ENCODE results near the gene IRS1.

IRS1 gene

DNA sequence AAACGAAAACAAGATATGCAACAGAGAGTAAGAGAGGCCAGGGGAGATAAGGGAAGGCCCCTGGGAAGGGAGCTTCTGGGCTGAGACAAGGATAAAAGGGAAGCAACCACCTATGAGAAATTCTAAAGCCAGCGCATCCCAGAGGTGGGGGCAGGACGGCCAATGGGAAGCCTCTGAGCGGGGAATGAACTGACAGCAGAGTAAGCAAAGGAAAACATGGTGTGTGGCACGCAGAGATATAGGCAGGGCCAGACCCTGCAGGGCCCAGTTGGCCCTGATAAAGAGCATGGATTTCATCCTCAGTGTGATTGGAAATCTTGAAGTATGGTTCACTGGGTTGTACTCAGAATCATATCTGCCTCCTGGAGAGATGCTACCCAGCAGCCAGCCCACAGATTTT, 78.7 kb downstream of the IRS1 start:
- DNase-seq, result no peak

DNA sequence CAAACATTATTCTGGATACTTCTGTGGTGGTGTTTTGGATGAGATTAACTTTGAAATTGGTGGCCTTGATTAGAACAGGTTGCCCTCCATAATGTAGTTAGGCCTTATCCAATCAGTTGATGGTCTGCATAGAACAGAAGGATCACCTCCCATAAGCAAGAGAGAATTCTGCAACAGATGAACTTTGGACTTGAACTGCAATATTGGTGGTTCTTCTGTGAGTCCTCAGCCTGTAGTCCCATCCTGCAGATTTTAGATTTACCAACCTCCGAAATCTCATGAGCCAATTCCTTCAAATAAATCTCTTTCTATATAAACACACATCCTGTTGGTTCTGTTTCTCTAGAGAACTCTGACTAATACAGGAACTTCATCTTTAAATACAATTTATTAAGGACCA, 81.9 kb downstream of the IRS1 start:
- no peak for DNase-seq

DNA sequence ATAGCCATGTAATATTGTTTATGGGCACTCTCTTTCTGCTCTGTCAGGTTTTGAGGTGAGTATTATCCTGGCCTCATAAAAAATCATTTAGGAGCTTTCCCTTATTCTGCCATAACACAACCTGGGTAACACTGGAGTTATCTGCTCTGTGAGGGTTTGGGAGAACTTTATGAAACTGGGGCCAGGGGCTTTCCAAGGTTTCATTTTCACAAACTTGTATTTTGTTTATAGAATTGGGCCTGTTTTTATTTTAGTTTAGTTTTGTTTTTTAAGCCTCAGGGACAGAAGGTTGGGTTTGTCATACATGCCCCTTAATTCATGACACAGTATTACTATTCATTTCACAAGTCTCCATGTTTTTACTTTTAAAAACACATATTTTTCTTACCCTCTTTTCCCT, 83.5 kb downstream of the IRS1 start:
- no peak for DNase-seq

DNA sequence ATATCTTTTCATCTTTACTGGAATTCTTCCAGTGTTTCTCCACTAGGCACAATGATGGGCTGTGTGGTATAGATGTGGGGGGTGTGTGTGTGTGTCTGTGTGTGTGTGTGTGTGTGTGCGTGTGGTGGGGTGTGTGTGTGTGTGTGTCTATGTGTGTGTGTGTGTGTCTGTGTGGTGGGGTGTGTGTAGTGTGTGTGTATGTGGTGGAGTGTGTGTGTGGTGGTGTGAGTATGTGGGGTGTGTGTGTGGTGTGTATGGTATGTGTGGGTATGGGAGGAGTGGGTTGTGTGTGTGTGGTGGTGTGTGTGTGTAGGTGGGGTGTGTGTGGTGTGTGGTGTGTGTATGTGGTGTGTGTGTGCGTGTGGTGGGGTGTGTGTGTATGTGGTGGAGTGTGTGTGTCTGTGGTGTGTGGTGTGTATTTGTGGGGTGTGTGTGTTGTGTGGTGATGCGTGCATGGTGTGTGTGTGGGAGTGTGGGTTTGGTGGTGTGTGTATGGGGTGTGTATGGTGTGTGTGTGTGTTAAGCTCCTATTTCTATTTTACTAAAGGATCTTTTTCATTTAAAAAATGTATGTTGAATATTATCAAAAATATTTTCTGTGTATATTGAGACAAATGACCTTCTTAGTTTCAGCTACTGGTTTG, 84.2 kb downstream of the IRS1 start:
- DNase-seq, result no peak

DNA sequence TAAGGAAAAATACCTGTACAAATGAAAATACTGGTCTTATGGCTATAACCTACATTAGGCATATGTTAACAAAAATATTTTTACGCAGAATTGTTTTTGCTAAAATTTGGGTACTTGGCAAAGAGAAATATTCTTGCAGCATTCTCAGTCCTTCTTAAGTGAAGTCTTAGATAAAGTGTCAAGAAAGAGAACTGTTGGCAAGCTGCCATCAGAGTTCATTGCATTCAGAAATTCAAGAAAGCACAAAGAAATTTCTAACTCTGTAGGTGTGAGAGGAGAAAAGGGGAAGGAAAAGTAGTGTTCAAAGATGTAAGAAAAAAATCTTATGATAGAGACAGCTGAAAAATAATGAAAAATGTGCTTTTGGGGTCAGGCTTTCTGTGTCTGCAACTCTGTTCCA, 86.7 kb downstream of the IRS1 start:
- DNase-seq, result no peak

DNA sequence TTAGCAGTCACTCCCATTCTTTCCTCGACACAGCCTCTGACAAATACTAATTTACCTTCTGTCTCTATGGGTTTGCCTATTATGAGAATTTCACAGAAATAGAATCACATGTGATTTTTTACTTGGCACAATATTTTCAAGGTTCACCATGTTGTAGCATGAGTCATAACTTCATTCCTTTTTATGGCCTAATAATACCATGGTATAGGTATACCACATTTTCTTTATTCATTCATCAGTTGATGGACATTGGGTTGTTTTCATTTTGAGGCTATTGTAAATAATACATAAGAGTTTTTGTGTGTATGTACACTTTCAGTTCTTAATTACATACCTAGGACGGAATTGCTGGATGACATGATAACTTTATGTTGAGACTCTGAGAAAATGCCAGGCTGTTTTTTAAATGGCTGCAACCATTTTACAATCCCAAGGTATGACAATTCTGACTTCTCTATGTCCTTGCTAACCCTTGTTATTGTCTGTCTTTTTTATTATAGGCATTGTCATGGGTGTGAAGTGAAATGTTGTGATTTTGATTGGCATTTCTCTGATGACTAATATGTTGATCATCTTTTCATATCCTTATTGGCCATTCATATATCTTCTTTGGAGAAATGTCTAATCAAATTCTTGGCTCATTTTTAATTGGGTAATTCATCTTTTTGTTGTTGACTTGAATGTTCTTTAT, 87.9 kb downstream of the IRS1 start:
- no peak for DNase-seq

DNA sequence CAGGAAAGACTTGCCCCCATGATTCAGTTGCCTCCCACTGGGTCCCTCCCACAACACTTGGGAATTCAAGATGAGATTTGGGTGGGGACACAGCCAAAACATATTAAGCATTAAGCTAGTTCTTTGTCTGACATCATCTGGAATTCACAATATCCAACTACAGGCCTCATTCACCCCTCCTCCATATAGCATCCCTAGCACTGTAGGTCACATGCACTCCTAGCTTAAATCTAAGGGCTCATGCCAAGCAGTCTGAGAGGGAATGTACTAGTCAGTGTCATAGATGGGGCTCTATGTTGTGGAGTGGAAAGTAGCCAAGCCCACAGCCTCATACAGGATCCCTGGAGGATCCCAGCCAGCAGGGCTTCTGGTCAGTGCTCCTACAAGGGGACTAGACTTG, 92.1 kb downstream of the IRS1 start:
- no peak for DNase-seq

DNA sequence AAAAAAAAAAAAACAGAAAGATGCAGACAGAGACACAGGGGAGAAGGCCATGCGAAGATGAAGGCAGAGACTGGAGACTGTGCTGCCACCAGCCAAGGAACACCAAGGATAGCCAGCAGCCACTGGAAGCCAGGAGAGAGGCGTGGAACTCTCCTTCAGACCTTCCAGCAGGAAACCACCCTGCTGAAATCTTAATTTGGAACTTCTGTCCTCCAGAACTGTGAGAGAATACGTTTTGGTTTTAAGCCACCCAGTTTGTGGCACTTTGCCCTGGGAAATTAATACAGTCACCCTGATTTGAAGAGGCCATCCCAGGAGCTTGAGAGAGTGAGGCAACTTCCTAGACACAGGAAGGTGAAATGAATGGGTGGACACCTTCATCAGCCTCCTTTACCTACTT, 93.7 kb downstream of the IRS1 start:
- no peak for DNase-seq

DNA sequence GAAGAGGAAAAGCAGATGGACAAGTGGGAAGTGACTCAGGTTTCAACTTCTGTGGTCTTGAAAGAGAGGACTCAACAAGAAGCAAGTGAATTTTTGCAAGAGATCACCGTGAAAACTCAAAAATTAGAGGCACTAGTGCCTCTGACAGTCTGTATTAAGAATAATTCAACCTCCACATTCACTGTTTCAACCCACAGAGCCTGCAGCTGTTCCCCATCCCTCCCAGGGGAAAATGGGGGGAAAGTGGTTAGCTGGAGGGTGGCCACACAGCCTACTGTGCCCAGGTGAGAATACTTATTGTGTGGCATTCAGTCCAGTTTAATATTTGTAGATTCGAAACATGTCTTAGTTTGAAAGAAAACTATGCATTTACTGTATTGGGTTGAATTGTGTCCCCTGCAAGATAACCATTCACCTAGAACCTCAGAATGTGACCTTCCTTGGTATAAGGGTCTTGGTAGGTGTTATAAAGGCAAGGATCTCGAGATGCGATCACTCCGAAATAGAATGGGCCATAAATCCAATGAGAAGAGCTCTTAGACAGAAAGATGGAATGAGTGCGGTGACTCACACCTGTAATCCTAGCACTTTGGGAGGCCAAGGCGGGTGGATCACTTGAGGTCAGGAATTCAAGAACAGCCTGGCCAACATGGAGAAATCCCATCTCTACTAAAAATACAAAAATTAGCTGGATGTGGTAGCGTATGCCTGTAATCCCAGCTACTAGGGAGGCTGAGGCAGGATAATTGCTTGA, 94.3 kb downstream of the IRS1 start:
- no peak for DNase-seq

DNA sequence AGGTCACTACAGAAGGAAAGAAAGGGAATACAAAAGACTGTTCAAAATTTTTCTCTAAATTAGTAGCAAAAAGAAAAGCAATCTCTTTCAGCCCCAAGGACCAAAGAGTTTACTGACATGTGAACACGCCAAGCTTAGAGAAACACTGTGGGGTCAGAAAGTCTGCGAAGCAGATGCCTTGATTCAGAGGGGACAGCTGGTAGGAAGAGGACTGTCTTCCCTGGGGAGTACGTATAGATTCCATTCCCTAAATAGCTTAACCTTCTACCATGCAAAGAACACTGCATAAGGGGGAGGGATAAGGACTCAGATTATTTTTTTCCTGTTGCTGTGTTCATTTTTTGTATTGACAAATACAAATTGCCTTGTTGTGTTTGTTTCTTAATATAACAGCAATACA, 96.1 kb downstream of the IRS1 start:
- DNase-seq, result no peak

DNA sequence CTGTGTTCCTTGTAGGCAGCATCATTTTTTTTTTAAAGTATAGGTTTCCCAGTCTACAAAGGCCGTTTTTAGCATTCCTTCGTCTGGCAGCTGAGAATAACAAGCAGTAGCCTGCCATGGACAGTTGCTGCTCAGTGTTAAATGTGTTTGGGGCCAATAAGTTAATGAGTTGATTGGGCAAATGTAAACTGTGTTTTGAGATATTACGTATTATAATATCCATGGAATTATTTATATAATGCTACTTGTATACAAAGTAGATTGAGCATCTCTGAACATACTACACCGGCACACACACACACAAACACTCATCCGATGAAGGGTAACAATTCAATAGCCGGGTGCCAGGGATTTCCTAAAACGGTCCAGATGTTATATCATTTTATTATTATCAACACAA, 97.2 kb downstream of the IRS1 start:
- DNase-seq, result no peak

DNA sequence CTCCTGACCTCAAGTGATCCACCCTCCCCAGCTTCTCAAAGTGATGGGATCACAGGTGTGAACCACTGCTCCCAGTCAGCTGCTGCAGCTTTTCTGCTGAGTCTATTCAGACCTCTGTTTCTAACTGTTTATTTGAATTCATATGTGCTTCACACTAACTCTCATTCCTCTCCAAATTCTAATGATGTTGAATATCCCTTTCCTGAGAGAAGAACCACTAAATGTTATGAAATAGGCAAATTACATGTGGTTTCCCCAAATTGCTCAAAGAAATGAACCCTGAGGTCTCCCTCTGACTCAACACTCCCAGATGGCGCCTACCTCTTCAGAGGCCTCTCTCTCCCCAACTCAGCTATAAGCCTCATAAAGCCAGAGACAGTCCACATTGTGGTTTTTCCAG, 98.6 kb downstream of the IRS1 start:
- no peak for DNase-seq

DNA sequence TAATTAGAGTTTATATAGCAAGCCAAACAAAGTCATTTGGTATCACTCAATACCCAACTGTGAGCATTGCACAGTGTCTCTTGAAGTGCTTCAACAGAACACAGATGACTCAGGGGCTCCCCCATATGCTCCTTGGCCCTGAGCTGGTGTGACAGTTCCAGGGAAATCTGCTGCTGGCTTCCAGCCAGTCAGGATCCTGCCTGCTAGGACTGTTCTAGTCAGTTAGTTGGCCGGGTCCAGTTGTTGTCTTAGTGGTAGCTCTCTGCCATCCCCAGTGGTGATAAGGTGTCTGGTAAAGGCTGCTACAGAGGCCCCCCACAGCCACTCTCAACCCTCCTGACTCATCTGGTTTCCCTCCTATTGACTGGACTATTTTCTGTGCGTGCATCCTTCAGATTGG, 100.3 kb downstream of the IRS1 start:
- DNase-seq, result no peak

DNA sequence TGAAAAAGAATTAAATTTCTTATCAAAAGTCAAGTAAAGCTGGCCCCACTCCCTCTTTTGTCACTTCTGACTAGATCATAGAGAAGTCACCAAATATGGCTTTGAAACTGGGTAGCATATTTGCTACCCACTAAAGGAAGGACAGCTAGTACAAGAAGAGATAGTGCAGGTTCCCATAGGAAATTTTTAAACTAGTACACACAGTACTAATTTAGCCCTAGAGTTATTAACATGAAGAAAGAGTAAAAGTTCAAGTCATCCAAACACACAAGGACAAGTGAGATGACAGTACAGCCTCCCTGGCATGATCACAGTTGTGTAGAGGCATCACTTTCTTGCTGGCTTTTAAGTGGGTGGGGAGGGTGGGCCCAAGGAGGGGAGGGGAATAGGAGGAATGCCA, 100.9 kb downstream of the IRS1 start:
- no peak for DNase-seq

DNA sequence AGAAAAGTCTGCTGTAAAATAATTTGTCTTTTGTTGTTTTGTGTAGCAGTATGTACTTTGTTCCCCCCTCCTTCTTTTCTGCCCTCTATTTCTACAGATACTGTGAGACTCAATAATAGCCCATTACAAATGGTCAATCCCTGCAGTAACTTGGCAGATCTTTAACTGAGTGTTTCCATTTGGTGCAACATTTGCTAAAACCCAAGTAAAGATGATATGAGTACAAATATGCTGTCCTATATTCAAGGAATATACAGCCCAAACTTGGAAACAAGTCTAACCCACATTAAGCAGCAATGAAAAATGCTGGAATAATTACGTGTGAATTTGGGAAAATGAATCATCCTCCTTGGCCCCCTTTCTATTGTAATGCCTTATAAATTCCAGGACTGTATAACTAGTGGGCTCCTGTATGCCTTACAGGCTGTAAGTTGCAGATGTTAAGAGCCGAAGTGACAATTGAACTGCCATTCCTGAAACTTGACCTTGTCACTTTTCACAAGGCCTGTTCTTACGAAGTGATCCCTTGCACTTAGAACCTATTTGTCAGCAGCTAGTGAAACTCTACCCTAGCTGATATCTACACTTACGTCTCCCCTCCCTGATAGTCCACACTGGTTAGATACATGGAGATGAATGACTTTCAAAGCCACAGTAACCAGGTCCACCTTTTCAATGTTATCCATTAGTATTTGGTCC, 104.9 kb downstream of the IRS1 start:
- DNase-seq, result no peak

DNA sequence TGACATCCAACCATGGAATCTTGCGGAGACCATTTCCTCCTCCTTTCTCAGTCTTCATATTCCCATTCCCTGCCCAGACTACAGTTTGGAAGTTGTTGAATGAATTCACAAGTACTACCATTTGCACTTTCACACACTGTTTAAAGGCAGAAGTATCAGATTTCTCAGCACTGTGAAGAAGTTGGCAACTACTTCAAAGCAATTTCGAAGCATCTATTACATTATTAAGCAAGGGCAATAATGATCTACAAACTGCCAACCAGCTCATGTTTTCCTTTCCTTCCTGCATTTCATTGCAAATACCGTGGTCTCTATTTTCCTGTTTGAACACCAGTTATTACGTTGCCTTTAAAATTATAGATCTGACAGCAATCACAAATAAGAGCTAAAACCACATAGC, 105.5 kb downstream of the IRS1 start:
- DNase-seq, result no peak

DNA sequence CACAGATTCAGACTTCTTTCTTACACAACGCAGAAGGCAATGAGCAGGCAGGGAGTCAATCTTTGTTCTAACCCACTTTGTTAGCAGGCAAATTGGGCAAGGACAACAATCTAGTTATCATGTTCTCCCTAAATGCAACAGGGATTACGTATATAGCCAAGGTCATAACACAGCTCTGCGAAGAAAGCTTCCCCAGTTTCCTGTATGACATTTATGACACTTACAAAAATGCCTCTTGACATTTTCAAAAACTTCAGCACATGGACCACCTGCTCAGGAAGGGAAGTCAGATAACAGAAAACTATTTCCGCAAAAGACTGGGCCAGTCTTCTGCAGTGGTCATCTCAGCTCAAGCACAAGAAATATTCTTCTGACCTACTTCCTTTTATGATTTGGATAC, 106.1 kb downstream of the IRS1 start:
- no peak for DNase-seq

DNA sequence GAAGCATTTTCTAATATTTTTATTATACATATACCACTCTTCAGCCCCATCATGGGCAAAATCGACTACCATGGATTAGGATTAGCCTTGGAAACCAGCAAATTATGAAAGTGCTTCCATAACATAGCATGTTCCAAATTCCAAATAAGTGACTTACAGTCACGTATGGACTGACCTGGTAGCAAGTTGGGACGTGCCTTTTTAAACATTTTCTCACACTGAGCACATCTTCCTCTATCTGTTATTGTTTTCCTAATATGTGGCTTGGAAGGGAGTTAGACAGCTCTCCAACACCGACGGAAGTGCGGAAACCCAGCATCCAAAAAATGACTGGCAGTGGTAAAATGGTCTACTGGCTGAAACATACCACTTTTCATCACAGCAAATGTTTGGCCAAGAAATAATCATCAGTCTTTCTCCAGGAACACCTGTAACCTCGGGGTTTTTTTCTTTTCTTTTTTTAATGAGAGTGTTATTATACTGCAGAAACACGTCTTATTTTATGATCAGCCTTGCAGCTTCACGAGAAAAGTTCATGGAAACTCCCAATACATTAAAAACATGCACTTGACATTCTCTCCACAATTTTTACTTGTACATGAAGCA, 107.0 kb downstream of the IRS1 start:
- DNase-seq, result no peak

DNA sequence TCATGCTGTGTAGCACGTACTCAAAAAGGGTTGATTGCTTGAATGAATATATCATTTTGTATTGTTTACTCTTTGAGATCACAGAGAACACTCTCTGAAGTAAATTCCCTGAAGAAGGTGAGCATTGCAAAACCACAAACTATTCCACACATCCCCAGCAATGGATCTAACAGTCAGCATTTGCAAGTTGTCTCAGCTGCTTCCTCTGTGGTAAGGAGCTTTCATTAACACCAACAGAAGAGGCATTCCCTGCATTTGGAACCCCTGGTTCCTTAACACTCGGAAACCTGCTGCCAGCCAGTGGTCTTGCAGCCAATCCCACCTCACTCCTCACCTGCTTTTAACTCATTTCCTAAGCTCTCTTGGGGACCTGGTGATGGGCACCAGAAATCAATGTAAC, 108.4 kb downstream of the IRS1 start:
- DNase-seq, result no peak

DNA sequence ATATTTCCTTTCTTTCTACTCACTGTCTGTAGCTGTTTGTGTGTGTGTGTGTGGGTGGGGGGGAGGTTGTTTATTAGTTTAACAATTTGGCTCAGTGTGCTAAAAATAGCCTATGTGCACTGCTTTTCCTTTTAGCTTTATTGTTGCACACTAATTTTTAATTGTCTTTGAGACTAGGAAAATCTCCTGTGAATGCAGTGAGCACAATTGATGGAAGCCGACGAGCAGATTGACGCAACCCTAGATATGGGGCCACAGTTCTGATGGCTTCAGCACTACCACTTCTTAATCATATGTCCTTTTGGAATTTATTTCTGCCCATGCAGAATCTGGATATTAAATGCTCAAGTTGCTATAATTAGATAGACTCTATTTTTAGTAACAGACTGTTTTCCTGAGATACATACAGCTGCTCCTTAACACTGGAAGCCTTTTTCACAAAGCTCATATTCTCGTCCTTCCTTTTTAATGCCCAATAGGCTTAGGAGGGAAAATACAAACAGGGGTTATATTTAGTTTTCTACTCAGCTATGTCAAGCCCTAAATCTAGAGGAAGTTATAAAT, 109.1 kb downstream of the IRS1 start:
- no peak for DNase-seq

DNA sequence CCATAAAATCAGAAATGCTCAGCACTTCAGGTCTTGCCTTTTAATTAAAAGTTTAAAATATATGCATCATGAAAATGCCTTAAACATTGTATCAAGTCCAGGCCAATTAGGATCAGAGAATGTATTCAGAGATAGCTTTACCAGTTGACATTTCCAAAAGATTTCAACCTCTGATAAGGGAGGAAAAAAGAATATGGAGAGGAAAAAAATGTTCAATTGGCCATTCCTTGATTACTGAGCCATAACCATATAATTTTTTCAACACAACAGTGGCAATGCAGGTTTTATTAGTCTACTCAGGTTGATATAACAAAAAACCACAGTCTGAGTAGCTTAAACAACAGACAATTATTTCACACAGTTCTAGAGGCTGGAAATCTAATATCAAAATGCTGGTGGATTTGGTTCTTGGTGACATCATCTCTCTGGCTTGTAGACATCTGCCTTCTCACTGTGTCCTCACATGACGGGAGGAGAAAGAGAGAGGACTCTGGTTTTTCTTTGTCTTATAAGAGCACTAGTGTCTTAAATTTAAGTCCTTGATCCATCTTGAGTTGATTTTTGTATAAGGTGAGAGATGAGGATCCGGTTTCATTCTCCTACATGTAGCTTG, 111.9 kb downstream of the IRS1 start:
- no peak for DNase-seq

DNA sequence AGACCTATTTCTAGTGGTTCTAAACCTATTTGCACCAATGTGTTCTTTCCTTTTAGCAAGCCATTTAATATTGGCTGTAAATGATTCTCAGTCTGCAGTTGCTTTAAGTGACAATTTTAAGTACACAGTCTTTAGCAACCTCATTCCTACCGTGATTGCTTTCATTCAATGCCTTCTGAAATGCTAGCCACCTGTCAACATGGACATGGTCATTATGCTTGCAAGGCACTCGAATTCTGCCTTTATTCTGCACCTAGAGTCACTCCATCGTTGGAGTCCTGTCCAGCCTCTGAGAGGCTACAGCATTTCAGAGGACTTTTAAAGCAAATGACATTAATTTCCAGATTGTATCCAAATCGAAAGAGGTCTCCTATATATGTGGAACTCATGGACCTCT, 115.1 kb downstream of the IRS1 start:
- DNase-seq, result no peak

All from activated T-cell treated with anti-CD3 and anti-CD28 coated beads for 4 hours (primary cell).